ENCODE results near the gene C4orf51. TPM values are rescaled to one million over a fixed set of nuclear protein-coding genes. Genes with fewer than 3 reads are reported as not detected.

Gene C4orf51
- total and polyA plus RNA-seq, 2 of the 8 experiments (the other 6 are each of a cell fraction or from before 2014, with no cell fraction given): 0.54 TPM; not detected in 1

DNA sequence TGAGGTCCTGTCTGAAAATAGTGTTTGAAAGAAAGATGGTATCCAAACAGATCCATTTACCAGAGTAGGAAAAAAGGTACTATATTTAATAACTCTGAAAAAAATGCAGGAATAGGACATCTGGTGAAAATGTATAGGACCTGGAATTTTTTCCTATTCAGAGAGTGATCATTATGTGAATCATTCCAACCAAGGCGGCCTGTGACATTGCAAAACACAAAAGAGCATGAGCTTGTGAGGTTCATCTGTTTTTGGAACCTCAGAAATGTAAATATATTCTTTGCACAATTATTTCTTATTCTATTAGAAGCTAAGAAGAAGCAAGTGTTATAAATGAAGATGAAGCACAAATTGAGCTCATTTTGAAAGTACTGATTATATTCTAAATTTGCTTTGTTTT, 2.0 kb downstream of the C4orf51 start:
- DNase-seq (ENCODE audit: low read depth in 1 of 2, low spot score in 2 of 2): no peak
- no peak overlapping the region for H4K5ac ChIP-seq (ENCODE audit: insufficient read length, low read depth, low read length)
- no peak overlapping the region for H3K56ac ChIP-seq (replicated peaks; ENCODE audit: insufficient read length, low read depth, low read length)
- H3K4me2 ChIP-seq (ENCODE audit: insufficient read depth in 1 of 2, low read depth in 2 of 2, low read length in 2 of 2): no peak overlapping the region
- no peaks in the 10 kb centered on the region for H3K36me3 ChIP-seq (ENCODE audit: control insufficient read depth in 2 of 4, insufficient read depth in 4 of 4, low read length in 3 of 4)
- H2BK20ac ChIP-seq (ENCODE audit: low read length): no peak overlapping the region
- no peak overlapping the region for H3K4ac ChIP-seq (replicated peaks; ENCODE audit: insufficient read length, low read depth, low read length)
- FAIRE-seq: no peak
- no peaks in the 10 kb centered on the region for H3K23me2 ChIP-seq (ENCODE audit: low read depth, low read length)
- H2BK12ac ChIP-seq (ENCODE audit: low read depth, low read length): no peak overlapping the region
- H2AFZ ChIP-seq (ENCODE audit: low read length): no peak overlapping the region
- H3K18ac ChIP-seq (ENCODE audit: extremely low read depth, low read length): no peak overlapping the region
- no peak for TF ChIP-seq BCL11A (IDR thresholded peaks at IDR 0.05; ENCODE audit: low read depth in 2 of 2, low read length in 2 of 2)
- TF ChIP-seq POLR2AphosphoS5 (IDR thresholded peaks at IDR 0.05; ENCODE audit: low read depth, low read length): no peak
- TF ChIP-seq CEBPB (IDR thresholded peaks at IDR 0.05; ENCODE audit: low read depth, low read length): no peak
- TF ChIP-seq POU5F1 (IDR thresholded peaks at IDR 0.05; ENCODE audit: low read depth, low read length): no peak
- no peak for TF ChIP-seq ZNF274 (IDR thresholded peaks at IDR 0.05; ENCODE audit: borderline replicate concordance, extremely low read depth, low read length)
- no peak for TF ChIP-seq CTBP2 (IDR thresholded peaks at IDR 0.05; ENCODE audit: borderline replicate concordance, insufficient read depth, insufficient read length, low read length)
- TF ChIP-seq TCF12 (IDR thresholded peaks at IDR 0.05; ENCODE audit: low read depth, low read length): no peak
- TF ChIP-seq HDAC2 (IDR thresholded peaks at IDR 0.05; ENCODE audit: borderline replicate concordance in 1 of 2, low read depth in 2 of 2, low read length in 2 of 2): no peak
- no peak for TF ChIP-seq RAD21 (IDR thresholded peaks at IDR 0.05 in 1 of 2, conservative IDR thresholded peaks at IDR 0.05 in 1 of 2; ENCODE audit: low read depth in 2 of 2, low read length in 2 of 2)
- TF ChIP-seq SIN3A (conservative IDR thresholded peaks at IDR 0.05 in 1 of 2, IDR thresholded peaks at IDR 0.05 in 1 of 2; ENCODE audit: low read depth in 1 of 2, low read length in 2 of 2): no peak
- no peak for TF ChIP-seq RXRA (IDR thresholded peaks at IDR 0.05; ENCODE audit: insufficient read depth, low read depth, low read length)
- H3K27ac ChIP-seq (ENCODE audit: low read depth, low read length): no peak overlapping the region
- POLR2A ChIA-PET (ENCODE audit: partially characterized antibody): no interaction called here
- H3K4me1 ChIP-seq (replicated peaks in 1 of 4; ENCODE audit: control insufficient read depth in 3 of 4, insufficient read depth in 4 of 4, low read length in 3 of 4): peaks cover 0 to 2% (median 1%) of the 10 kb centered on the region in 4 experiments; a peak in 2 of 7 replicates
- H3K14ac ChIP-seq (ENCODE audit: insufficient read length): no peak overlapping the region
- H3K79me1 ChIP-seq (ENCODE audit: low read depth, low read length): no peaks in the 10 kb centered on the region
- no peak overlapping the region for H3K9ac ChIP-seq (replicated peaks in 1 of 4; ENCODE audit: extremely low read depth in 1 of 4, low read depth in 3 of 4, low read length in 3 of 4)
- no peak overlapping the region for H2BK5ac ChIP-seq (ENCODE audit: low read depth, low read length)
- H4K91ac ChIP-seq (replicated peaks; ENCODE audit: insufficient read length, low read length): no peak overlapping the region
- H3K4me3 ChIP-seq (ENCODE audit: extremely low read depth in 1 of 4, insufficient read depth in 2 of 4, low read depth in 3 of 4, low read length in 4 of 4): no peak overlapping the region
- CTCF ChIA-PET (ENCODE audit: partially characterized antibody): interaction anchor here (1.4 kb wide), 1 partner anchor 93 kb away, joined by 3 read pairs; no protein-coding TSS in a partner anchor
- H2BK120ac ChIP-seq (replicated peaks; ENCODE audit: low read depth, low read length): no peak overlapping the region
- H3K9me3 ChIP-seq (ENCODE audit: insufficient read depth in 2 of 2, low read depth in 1 of 2, low read length in 1 of 2): no peaks in the 10 kb centered on the region; a peak in 1 of 4 replicates
- H4K20me1 ChIP-seq (replicated peaks in 1 of 2; ENCODE audit: control insufficient read depth in 1 of 2, insufficient read depth in 2 of 2, low read length in 2 of 2): no peaks in the 10 kb centered on the region
- no peak overlapping the region for H3K23ac ChIP-seq (ENCODE audit: insufficient read length)
- no peaks in the 10 kb centered on the region for H3K27me3 ChIP-seq (replicated peaks in 1 of 4; ENCODE audit: control insufficient read depth in 3 of 4, extremely low read depth in 1 of 4, insufficient read depth in 3 of 4, low read length in 3 of 4)
- no peak overlapping the region for H2BK15ac ChIP-seq (ENCODE audit: low read length)
- H2AK5ac ChIP-seq (ENCODE audit: low read depth, low read length): no peak overlapping the region
- WGBS, 2 experiments (ENCODE audit: extremely low coverage in 1 of 2, insufficient coverage in 1 of 2, insufficient read length in 1 of 2, insufficient replicate concordance in 2 of 2, low coverage in 1 of 2, low lambda C conversion rate in 2 of 2, missing lambda C conversion rate in 1 of 2): 89% methylated on average over 1 of the region's 1 CpG; no CpG with 5 or more reads in 1 of the 2 experiments
- no peak overlapping the region for H4K8ac ChIP-seq (ENCODE audit: extremely low read depth, insufficient read depth, low read length)
- H3K79me2 ChIP-seq (ENCODE audit: control insufficient read depth in 1 of 2, insufficient read depth in 2 of 2, low read length in 2 of 2): no peaks in the 10 kb centered on the region

All from H1 (cell line).